Endothelial cell of umbilical vein (primary cell): ENCODE data around the gene PTGFRN. TPM values are rescaled to one million over a fixed set of nuclear protein-coding genes. Genes with fewer than 3 reads are reported as not detected.

Experiments used
- BruUV-seq: library from RNA; stranded (reverse); fragments of 400-500 nt; replicated peaks from 2 replicates; lab custom pipeline; 2021; lab: Mats Ljungman, UMichigan
- CTCF ChIA-PET: fragments of 300-600, 350-600 bp; sonication (Branson Sonifier 250); formaldehyde crosslinking; loops from one replicate; lab custom pipeline; 2021; ENCODE audit warnings: antibody characterized with exemption, inconsistent platforms; lab: Charles Lee
- POLR2A ChIA-PET: fragments of 300-600, 350-600 bp; sonication (Branson Sonifier 250); formaldehyde crosslinking; loops from one replicate; lab custom pipeline; 2021; ENCODE audit warnings: antibody characterized with exemption, inconsistent platforms; lab: Charles Lee
- DNase-seq: peaks from one replicate; pipeline ENCODE4 v3.0.0-alpha.2; 2011; ENCODE audit warnings: low read depth, low spot score
- FAIRE-seq: peaks from 2 replicates; lab custom pipeline; 2011; peaks lifted over from hg19 to GRCh38; lab: Jason Lieb, UNC
- H2AFZ ChIP-seq: 2 replicates; pipeline ENCODE4 v1.6.0; 2012; ENCODE audit warnings: low read depth, low read length, control low read depth, inconsistent platforms
- H3K27ac ChIP-seq: 2 replicates; pipeline ENCODE4 v1.5.1; 2011; ENCODE audit warnings: low read depth, mild to moderate bottlenecking, control low read depth, low read length, moderate library complexity; ENCODE audit not compliant: insufficient read depth
- H3K27me3 ChIP-seq, 2 experiments: 2 replicates each; pipeline versions ENCODE4 v1.6.0 to v1.6.1; 2011; ENCODE audit warnings: low read length in 2 of 2, mixed read lengths in 1 of 2; ENCODE audit not compliant: control insufficient read depth in 2 of 2, insufficient read depth in 2 of 2
- H3K36me3 ChIP-seq, 2 experiments: 2 replicates in 1 of 2; 3 replicates in 1 of 2; pipeline ENCODE4 v1.5.1; 2011; ENCODE audit warnings: low read length in 2 of 2, mild to moderate bottlenecking in 1 of 2, moderate library complexity in 1 of 2; ENCODE audit not compliant: control insufficient read depth in 2 of 2, insufficient read depth in 2 of 2; ENCODE audit errors: extremely low read depth in 1 of 2
- H3K4me1 ChIP-seq: 3 replicates; pipeline ENCODE4 v1.5.1; 2011; ENCODE audit warnings: mild to moderate bottlenecking, low read length; ENCODE audit not compliant: control insufficient read depth, insufficient read depth; ENCODE audit errors: extremely low read depth
- H3K4me2 ChIP-seq: 2 replicates; pipeline ENCODE4 v1.6.1; 2011; ENCODE audit warnings: low read length, control low read depth, mixed read lengths; ENCODE audit not compliant: insufficient read depth
- H3K4me3 ChIP-seq, 3 experiments: fragments of 200-600 bp in 1 of 3; sonication (generic), shearing (Covaris generic) in 1 of 3; replicated peaks in 1 of 3; 2 replicates each; pipeline ENCODE4 v1.5.1; 2011 to 2016; ENCODE audit warnings: control low read depth in 3 of 3, low read length in 3 of 3, mild to moderate bottlenecking in 2 of 3, inconsistent platforms in 1 of 3, low read depth in 1 of 3, moderate library complexity in 1 of 3; ENCODE audit not compliant: insufficient read depth in 1 of 3
- H3K79me2 ChIP-seq: 2 replicates; pipeline ENCODE4 v1.6.0; 2012; ENCODE audit warnings: low read length, inconsistent platforms; ENCODE audit not compliant: control insufficient read depth, insufficient read depth
- H3K9ac ChIP-seq: replicated peaks from 2 replicates; pipeline ENCODE3; 2011; ENCODE audit warnings: low read length, control low read depth; ENCODE audit not compliant: insufficient read depth; ENCODE audit errors: extremely low read depth
- H3K9me1 ChIP-seq: replicated peaks from 3 replicates; pipeline ENCODE4 v1.6.0; 2011; ENCODE audit warnings: mild to moderate bottlenecking, low read length; ENCODE audit not compliant: control insufficient read depth, insufficient read depth; ENCODE audit errors: extremely low read depth
- H3K9me3 ChIP-seq: replicated peaks from 2 replicates; pipeline ENCODE4 v1.5.1; 2012; ENCODE audit warnings: low read length, inconsistent platforms; ENCODE audit not compliant: control insufficient read depth, insufficient read depth
- H4K20me1 ChIP-seq: replicated peaks from 2 replicates; pipeline ENCODE3; 2011; ENCODE audit warnings: mild to moderate bottlenecking, low read length; ENCODE audit not compliant: control insufficient read depth, insufficient read depth; ENCODE audit errors: extremely low read depth
- EZH2 ChIP-seq: IDR thresholded peaks from 2 replicates; pipeline ENCODE4 v1.6.1; 2012; ENCODE audit warnings: borderline replicate concordance, low read depth, mild to moderate bottlenecking, moderate library complexity, low read length, inconsistent platforms; ENCODE audit not compliant: severe bottlenecking
- FOS ChIP-seq: IDR thresholded peaks from 2 replicates; pipeline ENCODE4 v1.6.1; 2011; ENCODE audit warnings: mild to moderate bottlenecking, low read length, moderate library complexity, borderline replicate concordance; ENCODE audit not compliant: insufficient read depth
- GATA2 ChIP-seq: IDR thresholded peaks from 2 replicates; pipeline ENCODE4 v1.7.0; 2011; ENCODE audit warnings: low read depth, mild to moderate bottlenecking, moderate library complexity, mixed read lengths, low read length; ENCODE audit not compliant: insufficient read length, insufficient read depth
- JUN ChIP-seq: IDR thresholded peaks from 2 replicates; pipeline ENCODE4 v1.6.1; 2011; ENCODE audit warnings: borderline replicate concordance, low read depth; ENCODE audit not compliant: insufficient read length, insufficient read depth
- MYC ChIP-seq: IDR thresholded peaks from one replicate; pipeline ENCODE4 v1.6.1; 2011; ENCODE audit warnings: mild to moderate bottlenecking, low read depth, low read length
- POLR2A ChIP-seq: IDR thresholded peaks from 2 replicates; pipeline ENCODE4 v1.6.1; 2012; ENCODE audit warnings: low read depth, mild to moderate bottlenecking, control low read depth, low read length
- POLR2AphosphoS5 ChIP-seq: IDR thresholded peaks from 2 replicates; pipeline ENCODE4 v1.6.1; 2012; ENCODE audit warnings: low read depth, mild to moderate bottlenecking, control low read depth, low read length, moderate library complexity; ENCODE audit not compliant: insufficient read depth
- dilution Hi-C: fragments of 300-500 bp; cut with MboI; formaldehyde crosslinking; loops from one replicate; pipeline ENCODE4 v1.15.0; 2019; ENCODE audit warnings: low sequenced_read_pairs; ENCODE audit not compliant: extremely low pct_ligation_motif_present
- intact Hi-C: fragments of 100-400 bp; cut with micrococcal nuclease; formaldehyde crosslinking; loops from one replicate; pipeline ENCODE4 v1.10.0; 2022
- polyA plus RNA-seq, 4 experiments: library from polyadenylated mRNA; depleted of rRNA in 3 of 4; stranded (reverse) in 3 of 4; unstranded in 1 of 4; fragments of >200 nt; gene quantifications; 2 replicates each; pipeline versions ENCODE4 v1.2.1 to v1.2.3, GENCODE V29; 2011 to 2012; ENCODE audit warnings: missing spikeins in 1 of 4
- total RNA-seq: library from RNA; stranded (reverse); gene quantifications from 2 replicates; pipeline ENCODE4 v1.2.3, GENCODE V29; 2021
- TF ChIP-seq, protein P1 (sequence below): IDR thresholded peaks from 2 replicates; pipeline ENCODE4 v1.6.1; 2011; ENCODE audit not compliant: insufficient read depth, insufficient read length
- TF ChIP-seq, protein P2 (sequence below), 2 donors: IDR thresholded peaks; 1 replicate in 1 of 2; 2 replicates in 1 of 2; pipeline ENCODE4 v1.5.1; 2011; ENCODE audit warnings: low read length in 2 of 2, mild to moderate bottlenecking in 2 of 2, moderate library complexity in 2 of 2, control low read depth in 1 of 2, inconsistent platforms in 1 of 2, low read depth in 1 of 2; ENCODE audit not compliant: insufficient read depth in 1 of 2; ENCODE audit errors: extremely low read depth in 1 of 2

Gene PTGFRN
- total and polyA plus RNA-seq, 2 donors (not counting 3 experiments of a cell fraction or from before 2014, with no cell fraction given) = 39.6 to 60.7 TPM

GRCh38 chr1:116879478-116880133 is 30.1 kb upstream of the PTGFRN start:
- Histone ChIP-seq H3K9me3 (no peaks in the 10 kb centered on the region), H3K79me2 (no peaks in the 10 kb centered on the region), H3K27me3 (peaks cover 0 to 3% of the 10 kb centered on the region in 2 experiments), H3K9me1 (no peaks in the 10 kb centered on the region), H3K4me3 (no peak overlapping the region), H4K20me1 (no peaks in the 10 kb centered on the region), H2AFZ (peak overlapping the region; percentile 84), H3K9ac (no peak overlapping the region), H3K27ac (peak overlapping the region; percentile 72), H3K36me3 (no peaks in the 10 kb centered on the region), H3K4me2 (no peak overlapping the region), H3K4me1 (peaks cover 15% of the 10 kb centered on the region)
- FAIRE-seq (no peak), DNase-seq (no peak)
- TF ChIP-seq, protein P1, sequence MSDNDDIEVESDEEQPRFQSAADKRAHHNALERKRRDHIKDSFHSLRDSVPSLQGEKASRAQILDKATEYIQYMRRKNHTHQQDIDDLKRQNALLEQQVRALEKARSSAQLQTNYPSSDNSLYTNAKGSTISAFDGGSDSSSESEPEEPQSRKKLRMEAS = no peak
- TF ChIP-seq POLR2AphosphoS5 (no peak), POLR2A (no peak)
- ChIA-PET POLR2A (no interaction called here), CTCF (interaction anchor here (3.0 to 4.8 kb wide), 3 partner anchors 26 to 142 kb away, joined by 12 to 37 read pairs (median 12); no protein-coding TSS in a partner anchor)
- dilution Hi-C loops = no loop called here
- TSS peak; percentile 69 for BruUV-seq
- intact Hi-C loops = no loop called here

DNA sequence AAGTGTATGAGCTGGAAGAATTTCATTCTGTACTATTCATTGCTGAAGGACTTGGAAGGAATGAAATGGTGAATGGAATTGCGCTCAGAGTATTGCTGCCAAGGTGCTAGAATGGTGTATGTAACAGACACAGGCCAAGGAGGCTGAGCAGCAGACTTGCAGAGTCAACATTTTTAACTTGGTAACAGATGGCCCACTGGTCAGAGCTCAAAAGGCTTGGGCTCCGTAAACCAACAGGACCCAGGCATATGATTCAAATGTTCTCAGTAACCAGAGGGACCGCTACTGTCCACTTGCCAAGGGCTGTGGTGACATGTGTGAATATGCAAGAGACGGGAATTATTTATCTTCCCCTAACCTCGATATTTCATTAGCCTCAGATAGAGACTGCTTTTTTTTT is 28.8 kb upstream of the PTGFRN start:
- H3K9me1 ChIP-seq = no peaks in the 10 kb centered on the region
- no peaks in the 10 kb centered on the region for H4K20me1 ChIP-seq
- H3K27me3 ChIP-seq = peaks cover 0 to 3% of the 10 kb centered on the region in 2 experiments
- TF ChIP-seq JUN (no peak), GATA2 (no peak), POLR2AphosphoS5 (no peak), MYC (no peak), FOS (no peak), EZH2 (no peak), POLR2A (no peak)
- TF ChIP-seq, protein P1 = no peak
- TF ChIP-seq, protein P2, sequence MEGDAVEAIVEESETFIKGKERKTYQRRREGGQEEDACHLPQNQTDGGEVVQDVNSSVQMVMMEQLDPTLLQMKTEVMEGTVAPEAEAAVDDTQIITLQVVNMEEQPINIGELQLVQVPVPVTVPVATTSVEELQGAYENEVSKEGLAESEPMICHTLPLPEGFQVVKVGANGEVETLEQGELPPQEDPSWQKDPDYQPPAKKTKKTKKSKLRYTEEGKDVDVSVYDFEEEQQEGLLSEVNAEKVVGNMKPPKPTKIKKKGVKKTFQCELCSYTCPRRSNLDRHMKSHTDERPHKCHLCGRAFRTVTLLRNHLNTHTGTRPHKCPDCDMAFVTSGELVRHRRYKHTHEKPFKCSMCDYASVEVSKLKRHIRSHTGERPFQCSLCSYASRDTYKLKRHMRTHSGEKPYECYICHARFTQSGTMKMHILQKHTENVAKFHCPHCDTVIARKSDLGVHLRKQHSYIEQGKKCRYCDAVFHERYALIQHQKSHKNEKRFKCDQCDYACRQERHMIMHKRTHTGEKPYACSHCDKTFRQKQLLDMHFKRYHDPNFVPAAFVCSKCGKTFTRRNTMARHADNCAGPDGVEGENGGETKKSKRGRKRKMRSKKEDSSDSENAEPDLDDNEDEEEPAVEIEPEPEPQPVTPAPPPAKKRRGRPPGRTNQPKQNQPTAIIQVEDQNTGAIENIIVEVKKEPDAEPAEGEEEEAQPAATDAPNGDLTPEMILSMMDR (IDR thresholded peaks at IDR 0.05; ENCODE audit: extremely low read depth in 1 of 2, insufficient read depth in 1 of 2, low read depth in 1 of 2, low read length in 2 of 2) = no peak
- no peaks in the 10 kb centered on the region for H3K36me3 ChIP-seq
- H3K27ac ChIP-seq = no peak overlapping the region
- ChIA-PET POLR2A (no interaction called here), CTCF (interaction anchor here (0.7 to 4.8 kb wide), 11 partner anchors 8 to 1251 kb away, joined by 3 to 37 read pairs (median 7); no protein-coding TSS in a partner anchor)
- no TSS peak for BruUV-seq
- no peak overlapping the region for H3K9ac ChIP-seq
- no peak overlapping the region for H3K4me3 ChIP-seq
- DNase-seq (no peak), FAIRE-seq (no peak)
- H3K79me2 ChIP-seq = no peaks in the 10 kb centered on the region
- H3K4me1 ChIP-seq = peaks cover 15% of the 10 kb centered on the region
- no peak overlapping the region for H3K4me2 ChIP-seq
- no peaks in the 10 kb centered on the region for H3K9me3 ChIP-seq
- dilution Hi-C loops (no loop called here), intact Hi-C loops (loop anchor here (1.0 kb wide), 1 partner anchor 144 kb away; no protein-coding TSS in a partner anchor)
- no peak overlapping the region for H2AFZ ChIP-seq
